HG03565 (cell line): ENCODE data around the gene SMOC1.

Experiments used
- ATAC-seq: cut with Tn5 transposase; IDR thresholded peaks from one replicate; pipeline ENCODE4 v1.9.1; 2021; ENCODE audit warnings: mild to moderate bottlenecking, moderate library complexity; ENCODE audit not compliant: unreplicated experiment

SMOC1 gene

DNA sequence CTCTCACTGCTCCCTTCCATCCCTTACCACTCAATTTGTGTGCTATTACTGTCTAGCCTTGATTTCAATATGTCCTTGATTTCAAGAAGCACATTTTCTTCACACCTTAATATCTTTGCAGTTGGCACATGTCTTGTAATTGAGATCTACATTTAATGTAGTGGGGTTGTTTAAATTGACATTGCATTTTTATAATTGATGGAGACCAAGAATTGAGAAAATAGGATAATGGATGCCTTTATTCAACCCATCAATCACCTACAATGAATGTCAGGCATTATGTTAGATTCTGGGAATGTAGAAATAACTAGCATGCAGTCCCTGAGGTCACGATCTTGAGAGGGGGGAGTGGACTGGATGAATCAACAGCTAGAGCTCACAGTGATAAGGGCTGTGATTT, 94.6 kb downstream of the SMOC1 start:
- ATAC-seq = no peak

DNA sequence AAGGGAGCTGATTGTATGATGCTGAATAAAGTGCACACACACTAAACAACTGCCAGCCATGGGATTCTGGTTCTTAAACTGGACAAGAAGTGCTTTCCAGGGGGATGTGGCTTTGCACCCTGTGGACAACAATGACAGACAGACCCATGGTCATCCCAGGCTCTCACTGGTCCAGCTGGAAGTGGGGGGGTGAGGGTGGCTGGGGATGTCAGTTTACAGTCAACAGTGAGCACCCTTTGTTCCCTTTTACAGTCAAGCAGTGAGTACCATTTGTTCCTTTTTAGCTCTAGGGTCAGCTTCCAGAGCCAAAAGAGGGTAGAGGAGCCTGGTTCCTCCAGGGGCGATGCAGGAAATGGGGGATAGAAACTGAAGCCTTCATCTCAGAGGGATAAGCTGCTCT, 100.7 kb downstream of the SMOC1 start:
- no peak for ATAC-seq

DNA sequence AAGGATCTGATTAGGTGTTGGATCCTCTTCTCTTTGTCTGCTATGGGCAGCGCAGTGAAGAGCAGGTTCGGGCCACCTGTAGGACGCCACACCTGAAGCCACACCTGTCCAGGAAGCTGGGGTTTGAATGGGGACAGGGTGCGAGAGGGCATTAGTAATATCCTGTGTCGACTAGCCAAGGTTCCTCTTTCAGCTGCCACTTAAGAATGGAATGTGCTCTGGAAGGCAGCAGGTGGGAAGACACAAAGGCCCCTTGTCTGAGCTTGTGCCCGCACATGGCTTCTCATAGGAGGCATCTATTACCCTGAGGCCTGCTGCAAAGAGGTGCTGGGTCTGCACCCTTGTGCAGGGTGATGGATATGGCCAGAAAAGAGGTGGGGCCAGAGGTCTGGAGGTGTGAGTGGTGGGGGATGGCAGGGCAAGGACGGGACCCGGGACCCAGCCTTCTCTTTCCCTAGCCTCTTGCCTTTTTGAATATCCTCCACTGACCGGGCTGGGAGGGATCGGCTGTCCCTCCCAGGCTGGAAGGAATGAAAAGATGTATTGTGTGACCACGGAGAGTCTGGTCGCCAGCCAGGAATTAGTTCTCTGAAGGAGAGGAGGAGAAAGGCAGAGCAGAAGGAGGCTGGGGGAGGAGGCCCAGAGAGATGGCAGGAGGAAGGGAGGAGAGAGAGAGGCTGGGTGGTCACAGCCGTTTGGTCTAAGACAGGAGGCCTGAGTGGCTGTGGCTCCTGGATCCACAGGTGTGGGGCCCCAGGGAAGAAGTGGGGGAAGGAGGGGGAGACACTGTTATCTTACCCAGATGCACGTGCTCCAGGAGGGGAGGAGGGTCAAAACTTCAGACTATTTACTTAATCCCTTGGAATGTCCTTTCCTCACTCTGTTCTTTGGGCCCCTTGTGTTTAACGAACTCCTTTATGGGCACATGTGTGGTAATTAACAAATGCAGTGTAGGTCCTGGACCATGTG, 101.5 kb downstream of the SMOC1 start:
- no peak for ATAC-seq

DNA sequence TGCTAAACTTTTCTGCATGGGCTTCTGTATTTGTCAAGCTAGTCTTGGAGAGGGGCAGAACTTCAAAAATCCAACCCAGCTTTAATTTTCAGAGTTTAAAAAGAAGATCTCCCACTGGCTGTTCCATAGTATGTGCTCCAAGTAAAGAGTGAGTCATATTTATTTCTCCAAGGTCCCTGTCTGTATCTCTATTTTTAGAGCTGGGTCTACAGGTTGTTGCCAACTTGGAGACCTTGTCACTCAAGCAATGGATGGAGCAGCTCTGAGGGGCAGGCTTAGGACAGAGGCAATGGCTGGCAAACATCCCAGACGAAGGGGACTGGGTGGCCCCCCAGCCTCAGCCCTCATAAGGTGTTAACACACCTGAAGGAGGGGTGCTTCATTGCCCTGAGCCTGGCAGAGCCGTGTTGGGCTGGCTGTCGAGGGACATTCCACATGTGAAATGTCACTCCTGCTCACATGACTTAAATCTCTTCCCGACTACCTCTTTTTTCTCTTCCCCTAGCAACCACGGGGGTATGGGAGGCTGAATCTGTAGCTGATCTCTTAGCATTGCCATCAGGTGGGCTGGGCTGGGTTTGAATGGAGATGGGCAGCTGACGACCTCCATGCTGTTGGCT, 103.1 kb downstream of the SMOC1 start:
- ATAC-seq = no peak

DNA sequence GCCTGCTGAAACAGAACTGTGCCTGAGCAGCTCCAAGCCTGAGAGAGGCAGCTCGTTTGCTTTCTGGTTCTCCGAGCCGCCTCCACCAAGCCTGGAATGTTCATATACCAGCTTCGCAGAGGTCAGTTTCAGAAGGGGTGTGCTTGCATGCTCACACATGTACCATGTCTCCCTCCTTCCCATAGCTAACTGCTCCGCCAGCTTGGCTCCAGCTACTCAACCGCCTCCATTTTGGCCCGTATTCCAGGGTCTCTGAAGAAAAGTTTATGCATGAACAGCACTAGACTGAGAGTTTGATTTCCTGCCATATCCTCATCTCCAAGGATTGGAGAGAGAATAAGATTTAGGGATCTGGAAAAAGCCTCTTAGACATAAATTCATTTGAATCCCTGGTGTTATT, 103.7 kb downstream of the SMOC1 start:
- no peak for ATAC-seq

DNA sequence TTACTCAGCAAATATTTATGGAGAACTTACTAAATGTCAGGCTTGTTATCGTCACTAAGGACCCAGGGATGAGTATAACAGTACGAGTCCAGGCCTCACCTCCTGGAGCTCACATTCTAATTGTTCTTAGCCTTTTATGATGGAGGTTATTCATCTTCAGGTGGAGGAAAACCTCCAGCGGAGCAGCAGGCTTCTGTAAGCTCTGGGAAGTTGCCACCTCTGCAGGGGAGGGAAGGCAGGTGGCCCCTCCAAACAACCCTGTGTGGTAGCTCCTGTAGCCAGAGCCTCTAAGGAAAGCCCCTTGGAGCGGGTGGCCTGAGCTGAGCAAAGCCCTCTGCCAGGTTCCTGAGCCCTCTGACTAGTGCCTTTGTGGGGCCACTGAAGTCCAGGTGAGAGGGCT, 104.1 kb downstream of the SMOC1 start:
- no peak for ATAC-seq

DNA sequence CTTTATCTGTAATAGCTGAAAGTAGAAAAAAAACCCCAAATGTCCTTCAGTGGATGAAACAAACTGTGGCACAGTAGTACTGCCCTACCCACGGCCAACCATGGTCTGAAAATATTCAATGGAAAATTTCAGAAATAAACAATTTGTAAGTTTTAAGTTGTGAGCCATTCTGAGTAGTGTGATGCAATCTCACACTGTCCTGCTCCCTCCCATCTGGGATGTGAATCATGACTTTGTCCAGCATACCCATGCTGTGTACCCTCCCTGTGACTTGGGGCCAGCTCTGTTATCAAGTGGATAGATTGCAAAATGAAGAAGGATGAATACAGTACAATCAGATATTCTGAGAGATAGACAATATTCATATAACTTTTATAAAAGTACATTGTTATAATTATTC, 106.2 kb downstream of the SMOC1 start:
- no peak for ATAC-seq

DNA sequence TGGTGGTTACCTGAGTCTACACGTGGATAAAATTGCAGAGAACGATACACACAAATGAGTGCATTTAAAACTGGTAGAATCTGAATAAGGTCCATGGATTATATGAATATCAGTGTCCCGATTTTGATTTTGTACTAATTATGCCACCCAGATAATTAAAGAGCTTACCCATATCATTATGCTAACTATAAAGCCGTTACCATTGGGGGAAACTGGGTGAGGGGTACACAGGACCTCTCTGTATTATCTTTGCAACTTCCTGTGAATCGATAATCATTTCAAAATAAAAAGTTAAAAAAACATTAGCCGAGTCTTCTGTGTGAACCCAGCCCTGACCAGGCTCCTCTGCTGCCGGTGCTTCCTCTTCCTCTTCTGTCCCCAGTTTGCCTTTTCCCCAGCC, 107.1 kb downstream of the SMOC1 start:
- ATAC-seq = no peak

DNA sequence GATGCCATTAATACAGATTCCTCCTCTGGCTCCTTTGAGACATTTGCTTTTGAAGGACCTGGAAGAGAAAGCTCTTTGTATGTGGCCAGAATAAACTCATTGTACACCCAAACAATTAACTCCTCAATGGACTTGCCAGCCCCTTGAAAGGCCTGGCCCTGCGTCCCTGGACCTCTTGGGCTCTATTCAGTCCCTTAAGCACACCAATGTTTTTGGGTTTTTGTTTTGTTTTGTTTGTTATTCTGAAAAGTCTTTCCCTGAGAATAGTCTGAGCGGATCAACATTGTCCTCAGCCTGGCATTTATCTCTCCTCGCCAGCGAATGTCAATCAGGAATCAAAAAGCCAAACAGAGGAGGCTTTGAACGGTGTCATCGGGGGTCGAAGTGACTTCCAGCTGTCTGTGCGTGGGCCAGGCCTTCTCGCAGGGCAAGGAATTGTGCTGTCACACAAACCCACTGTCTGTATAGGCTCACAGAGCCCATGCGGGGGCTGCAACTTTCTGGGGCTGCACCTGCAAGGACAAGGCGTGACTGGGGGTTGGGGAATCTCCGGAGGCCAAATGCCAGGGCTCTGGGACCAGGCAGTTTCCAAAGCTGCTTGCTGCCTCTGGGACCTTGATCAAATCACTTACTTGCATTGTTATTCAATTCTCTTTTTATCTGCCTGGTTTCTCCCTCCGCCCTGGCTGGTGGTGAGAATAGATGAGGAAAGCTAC, 108.3 kb downstream of the SMOC1 start:
- no peak for ATAC-seq

DNA sequence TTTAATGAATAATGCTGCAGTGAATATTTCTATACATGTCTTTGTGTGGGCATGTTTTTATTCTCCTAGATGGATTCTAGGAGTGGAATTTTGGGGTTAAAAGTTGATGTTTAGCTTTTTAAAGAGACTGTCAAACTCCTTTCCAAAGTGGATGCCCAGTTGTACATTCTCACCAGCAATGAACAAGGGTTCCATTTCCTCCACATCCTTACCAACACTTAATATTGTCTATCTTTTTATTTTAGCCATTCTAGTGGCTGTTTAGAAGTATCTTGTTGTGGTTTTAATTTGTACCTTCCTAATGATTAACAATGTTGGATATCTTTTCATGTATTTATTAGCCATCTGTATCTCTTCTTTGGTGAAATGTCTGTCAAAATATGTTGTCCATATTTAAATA, 109.8 kb downstream of the SMOC1 start:
- no peak for ATAC-seq

DNA sequence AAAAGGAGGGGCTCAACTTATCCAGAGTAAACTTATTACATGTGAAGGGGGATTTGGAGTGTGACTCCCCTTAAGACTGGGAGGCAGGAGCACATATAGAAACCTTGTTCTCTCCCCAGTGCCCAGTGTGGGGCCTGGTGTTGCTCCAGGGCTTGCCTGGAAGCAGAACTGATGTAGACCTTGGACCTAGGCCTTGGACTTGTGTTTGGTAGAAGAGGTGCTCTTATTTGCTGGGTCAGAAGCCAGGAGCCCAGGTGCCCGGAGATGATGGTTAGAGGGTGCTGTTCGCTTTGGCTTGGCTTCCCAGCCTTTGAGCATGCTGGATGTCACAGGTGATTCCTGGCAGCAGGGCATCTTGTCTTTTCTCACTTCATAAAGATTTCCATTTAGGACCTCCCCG, 110.4 kb downstream of the SMOC1 start:
- no peak for ATAC-seq

DNA sequence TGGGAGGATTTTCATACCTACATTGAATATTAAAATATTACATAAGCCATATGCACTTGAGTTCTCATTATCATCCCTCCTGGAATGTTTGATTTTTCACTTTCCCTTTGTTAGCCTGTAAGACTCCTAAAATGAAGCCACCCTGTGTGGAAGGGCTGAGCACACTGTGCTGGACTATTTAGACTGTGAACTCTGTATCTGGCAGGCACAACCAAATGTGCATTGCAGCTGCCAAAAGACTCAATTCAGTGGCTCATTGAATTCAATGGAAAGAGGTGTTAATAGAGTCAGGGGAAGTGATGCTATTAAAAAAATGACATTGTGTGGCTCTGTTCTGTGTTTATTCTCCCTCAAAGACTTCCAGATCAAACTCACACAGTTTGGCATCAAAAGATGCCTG, 111.1 kb downstream of the SMOC1 start:
- ATAC-seq = no peak

DNA sequence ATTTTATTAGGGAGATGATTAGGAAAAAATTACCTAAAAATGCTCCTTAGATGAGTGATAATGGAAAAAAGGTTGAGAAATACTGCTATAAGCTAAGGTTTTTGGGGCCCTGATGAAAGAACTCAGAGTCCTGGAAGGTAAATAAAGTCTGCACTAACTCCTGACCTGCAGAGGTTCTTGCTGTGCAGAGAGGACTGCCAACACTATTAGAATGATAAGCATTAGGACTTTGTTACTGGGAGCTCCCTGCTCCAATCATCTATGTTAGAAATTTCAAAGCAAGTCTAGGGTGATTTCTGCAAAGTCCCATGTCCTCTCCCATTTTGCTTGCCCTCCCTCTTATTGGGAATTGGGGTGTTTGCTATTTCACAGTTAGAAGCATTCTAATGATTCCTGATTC, 112.2 kb downstream of the SMOC1 start:
- ATAC-seq = no peak

DNA sequence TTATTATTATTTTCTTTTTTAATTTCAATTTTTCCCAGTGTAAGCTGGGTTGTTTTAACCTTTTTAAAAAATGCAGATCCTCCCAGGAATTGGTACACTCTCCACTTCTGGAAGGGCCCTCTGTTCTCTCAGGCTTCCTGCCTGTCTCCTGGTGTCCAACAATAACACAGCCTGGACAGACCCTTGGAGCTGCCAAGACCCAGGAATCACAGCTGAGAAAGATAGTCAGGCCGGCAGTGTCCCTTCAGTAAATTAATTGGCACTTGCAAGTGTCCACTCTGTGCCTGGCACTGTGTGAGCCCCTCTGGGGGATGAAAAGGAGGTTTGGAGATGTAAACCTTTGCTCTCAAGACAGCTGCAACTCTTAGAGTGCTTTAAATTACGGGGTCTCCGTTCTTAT, 113.3 kb downstream of the SMOC1 start:
- ATAC-seq = no peak

DNA sequence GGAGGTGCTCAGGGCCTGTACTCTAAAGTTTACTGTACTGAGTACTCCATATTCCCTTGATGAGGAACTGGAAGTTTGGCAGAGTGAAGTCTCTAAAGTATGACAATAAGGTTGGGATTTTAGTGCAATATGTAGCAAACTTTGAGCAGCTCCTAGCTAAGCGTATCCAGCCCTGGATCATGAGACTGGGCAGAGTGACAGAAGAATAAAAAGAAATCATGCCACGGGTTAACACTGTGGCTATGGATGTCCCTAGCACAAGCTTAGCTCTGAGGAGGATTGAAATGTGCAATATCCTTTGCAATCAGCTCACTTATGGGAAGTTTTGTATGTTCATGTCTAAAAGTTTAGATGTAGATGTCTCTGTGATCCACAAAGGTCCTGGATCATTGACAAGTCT, 114.1 kb downstream of the SMOC1 start:
- ATAC-seq = no peak

DNA sequence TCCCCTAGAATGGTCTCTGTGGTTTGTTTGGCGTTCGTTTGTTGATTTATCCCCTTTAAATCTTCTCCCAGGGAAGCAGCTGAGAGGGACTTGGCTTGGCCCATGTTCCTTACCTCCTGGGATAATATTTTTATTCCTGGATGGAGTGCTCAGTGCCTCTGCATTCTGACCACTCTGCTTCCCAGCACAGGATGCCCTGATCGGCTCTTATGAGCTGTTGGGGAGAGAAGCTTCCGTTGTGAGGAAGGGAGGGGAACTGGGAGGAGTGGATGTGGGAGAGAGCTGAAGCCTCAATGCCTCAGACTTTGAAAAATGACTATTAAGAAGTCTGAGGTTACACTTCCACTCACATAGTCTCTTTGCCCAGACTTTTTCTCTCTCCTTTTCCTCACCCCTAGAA, 114.8 kb downstream of the SMOC1 start:
- ATAC-seq = no peak

DNA sequence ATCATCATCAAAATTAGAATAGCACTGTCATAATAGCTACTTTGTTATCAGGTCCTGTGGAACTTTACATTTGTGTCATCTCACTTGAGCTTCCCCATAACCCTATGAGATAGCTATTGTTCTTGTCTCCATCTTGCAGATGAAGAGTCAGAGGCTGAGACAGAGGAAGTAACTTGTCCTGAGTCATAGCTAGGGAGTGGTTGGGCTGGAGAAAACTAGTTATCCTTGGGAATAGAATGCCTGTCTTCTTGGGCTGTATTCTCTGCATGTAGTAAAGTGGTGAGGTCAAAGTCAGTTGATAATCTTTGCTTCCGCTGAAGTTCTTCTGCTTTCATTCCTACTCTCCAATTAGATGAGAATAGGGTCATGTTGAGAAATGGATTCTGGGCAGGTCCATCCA, 117.0 kb downstream of the SMOC1 start:
- ATAC-seq = no peak

DNA sequence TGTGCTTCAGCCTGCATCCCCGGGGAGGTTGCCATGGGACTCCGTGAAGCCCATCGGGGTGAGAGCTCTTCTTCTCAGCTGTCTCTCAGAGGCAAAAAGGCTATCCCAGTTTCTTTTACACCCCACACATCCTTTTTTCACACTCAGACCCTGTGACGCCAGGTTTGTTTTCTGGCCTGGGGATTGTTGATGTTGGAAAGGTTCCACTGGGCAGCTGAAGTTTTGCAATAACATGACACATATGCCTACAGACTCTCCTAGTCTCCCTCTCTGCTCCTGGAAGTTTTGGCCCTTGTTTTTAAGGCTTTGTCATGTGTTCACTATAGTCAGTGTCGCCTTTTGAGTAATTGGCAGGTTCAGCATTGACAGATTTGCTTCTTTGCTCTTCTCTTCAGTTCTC, 118.6 kb downstream of the SMOC1 start:
- ATAC-seq = no peak

DNA sequence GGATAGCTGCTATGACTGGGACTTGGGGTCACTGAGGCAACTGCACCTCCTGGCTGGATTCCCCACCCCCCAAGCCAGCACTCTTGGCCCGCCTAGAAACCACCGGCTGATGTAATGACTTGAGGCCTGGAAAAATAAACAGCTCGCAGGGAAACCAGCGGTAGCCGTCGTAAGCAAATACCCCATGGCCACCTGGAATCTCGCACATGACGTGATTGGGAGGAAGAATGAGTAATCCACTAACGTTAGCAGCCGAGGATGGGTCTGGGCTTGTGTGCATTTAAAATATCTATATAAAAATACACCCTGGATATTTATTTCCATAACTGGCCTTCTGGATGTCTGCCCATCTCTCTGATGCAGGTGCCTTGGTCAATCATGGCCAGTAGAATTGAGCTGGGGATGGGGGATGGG, 120.1 kb downstream of the SMOC1 start:
- ATAC-seq = no peak

DNA sequence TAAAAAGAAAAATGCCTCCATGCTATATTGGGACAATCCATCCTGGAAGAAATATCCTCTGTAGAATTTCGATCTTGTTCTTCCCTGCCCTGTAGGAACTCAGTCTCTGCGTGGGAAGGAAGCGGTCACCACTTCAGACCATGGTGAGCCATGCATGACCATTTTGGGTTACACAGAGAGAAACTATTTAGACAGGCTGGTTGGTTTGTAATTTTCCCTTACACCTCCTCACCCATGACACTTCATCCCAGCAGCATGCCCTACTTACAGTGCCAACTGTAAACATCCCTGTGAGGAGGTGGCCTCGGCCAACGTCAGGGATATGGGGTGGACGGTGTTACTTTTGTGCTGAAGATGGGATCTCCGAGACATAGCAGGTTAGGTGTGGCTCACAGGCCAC, 121.4 kb downstream of the SMOC1 start:
- no peak for ATAC-seq

DNA sequence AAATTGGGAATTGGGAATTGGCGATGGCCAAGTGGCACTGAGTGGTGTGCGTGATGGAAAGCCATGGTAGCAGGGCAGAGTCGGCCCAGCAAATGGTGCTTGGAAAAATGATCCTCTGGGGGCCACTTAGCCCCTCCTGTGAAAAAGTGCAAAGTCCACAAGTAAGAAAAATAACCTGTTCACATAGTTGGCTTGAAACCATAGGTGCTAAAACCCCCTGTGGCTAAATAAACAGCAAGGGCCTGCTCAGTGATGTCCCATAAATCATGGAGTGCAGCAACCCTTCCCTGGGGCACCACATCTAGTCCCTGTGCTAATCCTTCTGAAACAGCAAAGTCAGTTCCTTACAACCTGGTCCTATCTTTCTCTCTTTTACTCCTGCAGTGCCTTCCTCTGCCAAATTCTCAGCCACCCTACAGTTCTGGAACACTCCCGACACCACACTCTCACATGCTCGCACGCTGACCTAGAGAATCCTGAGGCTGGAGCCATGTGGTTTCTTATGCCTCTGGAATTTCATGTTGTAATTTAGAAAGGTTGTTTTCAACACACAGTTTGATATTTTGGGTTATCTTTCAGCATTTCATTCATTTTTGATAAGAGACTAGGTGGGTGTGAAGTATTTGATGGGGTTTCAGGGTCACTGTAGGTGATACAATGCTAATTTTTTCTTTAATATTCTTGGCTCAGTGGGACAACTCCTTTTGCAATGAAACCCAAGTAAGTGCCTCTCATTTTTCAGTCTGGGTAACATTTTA, 123.6 kb downstream of the SMOC1 start:
- no peak for ATAC-seq
